ENCODE measurements around the gene HSF4. TPM values are rescaled to one million over a fixed set of nuclear protein-coding genes. Genes with fewer than 3 reads are reported as not detected.

The HSF4 gene
- total and polyA plus RNA-seq, 12 donors = 9.1 to 199 (median 38.6) TPM

GRCh38 chr16:67150833-67151396 is 13.6 kb upstream of the HSF4 start, which contains the start of gene B3GNT9:
B3GNT9 (minus strand) TSS chr16:67150998; CDS start chr16:67150485, 513 bp downstream.
- peaks cover 0 to 30% (median 0%) of the 10 kb centered on the region in 7 donors for H3K27me3 ChIP-seq
- no peaks in the 10 kb centered on the region for H3K9me3 ChIP-seq
- H3K27ac ChIP-seq = peak within 1 kb of the TSS; percentile 64 to 90 (median 83)
- peak; percentile 62 to 90 (median 82) for ATAC-seq
- peaks cover 0 to 38% (median 15%) of the 10 kb centered on the region in 9 donors for H3K36me3 ChIP-seq
- 0 to 1% methylated on average over 34 of the region's 34 CpGs for WGBS, 2 donors
- DNase-seq = peak; percentile 76 to 80
- intact Hi-C loops (cut with DNase I) = loop anchor here in 5 of 10 donors (2.0 to 10.0 kb wide), 5 partner anchors 34 to 174 kb away; no protein-coding TSS in a partner anchor
- H3K4me1 ChIP-seq = peaks cover 4 to 34% (median 25%) of the 10 kb centered on the region in 9 donors
- peak within 1 kb of the TSS; percentile 49 to 87 (median 68) for H3K4me3 ChIP-seq
- TF ChIP-seq CTCF (IDR thresholded peaks at IDR 0.05) = no peak

GRCh38 chr16:67151431-67152097 is 13.0 kb upstream of the HSF4 start:
- intact Hi-C loops (cut with DNase I) = loop anchor here in 5 of 10 donors (2.0 to 10.0 kb wide), 5 partner anchors 33 to 174 kb away; no protein-coding TSS in a partner anchor
- 51 to 53% methylated on average over 8 of the region's 8 CpGs for WGBS, 2 donors
- Histone ChIP-seq H3K4me3 (peak overlapping the region in 7 of 10 donors; percentile 60 to 84 (median 67)), H3K4me1 (peaks cover 4 to 34% (median 25%) of the 10 kb centered on the region in 9 donors), H3K9me3 (no peaks in the 10 kb centered on the region), H3K27me3 (peaks cover 0 to 30% (median 0%) of the 10 kb centered on the region in 7 donors), H3K27ac (peak overlapping the region in 7 of 10 donors; percentile 76 to 90 (median 86)), H3K36me3 (peaks cover 0 to 31% (median 13%) of the 10 kb centered on the region in 9 donors)
- ATAC-seq (no peak), DNase-seq (no peak)
- TF ChIP-seq CTCF (IDR thresholded peaks at IDR 0.05) = no peak

GRCh38 chr16:67154578-67155294 is 9.8 kb upstream of the HSF4 start:
- 24 to 37% methylated on average over 61 of the region's 61 CpGs for WGBS, 2 donors
- H3K27me3 ChIP-seq = peaks cover 0 to 23% (median 0%) of the 10 kb centered on the region in 7 donors
- H3K9me3 ChIP-seq = no peaks in the 10 kb centered on the region
- peaks cover 0 to 7% (median 0%) of the 10 kb centered on the region in 9 donors for H3K36me3 ChIP-seq
- peak overlapping the region in 7 of 10 donors; percentile 14 to 35 (median 31) for H3K4me3 ChIP-seq
- DNase-seq (no peak), ATAC-seq (no peak)
- no peak for TF ChIP-seq CTCF (IDR thresholded peaks at IDR 0.05)
- H3K4me1 ChIP-seq = peaks cover 10 to 45% (median 35%) of the 10 kb centered on the region in 9 donors
- H3K27ac ChIP-seq = no peak overlapping the region
- intact Hi-C loops (cut with DNase I) = loop anchor here (1.0 to 10.0 kb wide), 10 partner anchors 31 to 178 kb away; no protein-coding TSS in a partner anchor
